K562 (cell line): ENCODE results near the gene ASB6. TPM values are rescaled to one million over a fixed set of nuclear protein-coding genes. Genes with fewer than 3 reads are reported as not detected.
A peak's percentile ranks its signal among the peaks of the same experiment; 100 is the strongest.

Experiments
- AFF1 ChIP-seq, 2 experiments: fragments of 450-650 bp; IDR thresholded peaks; 2 replicates each; pipeline ENCODE4 v1.6.1; 2018; ENCODE audit warnings: mild to moderate bottlenecking in 2 of 2, low read depth in 1 of 2; ENCODE audit not compliant: partially characterized antibody in 2 of 2
- CREM ChIP-seq: IDR thresholded peaks from 2 replicates; pipeline ENCODE4 v1.6.1; 2014; ENCODE audit warnings: antibody characterized with exemption, low read depth
- E2F3 ChIP-seq: fragments of 250-450 bp; sonication (Bioruptor Pico); IDR thresholded peaks from 2 replicates; pipeline ENCODE4 v1.4.0; 2020; ENCODE audit warnings: mild to moderate bottlenecking
- FOS ChIP-seq: IDR thresholded peaks from 3 replicates; pipeline ENCODE4 v1.6.1; 2011; ENCODE audit not compliant: insufficient read length; ENCODE audit errors: extremely low read depth
- HDAC1 ChIP-seq, 2 experiments: fragments of 450-650 bp; IDR thresholded peaks; 2 replicates each; pipeline ENCODE4 v1.6.1; 2016 to 2017; ENCODE audit warnings: inconsistent platforms in 1 of 2, mild to moderate bottlenecking in 1 of 2, moderate library complexity in 1 of 2
- HDAC2 ChIP-seq: fragments of 450-650 bp; IDR thresholded peaks from 2 replicates; pipeline ENCODE4 v1.6.1; 2016; ENCODE audit warnings: mild to moderate bottlenecking
- HLTF ChIP-seq: fragments of 450-650 bp; IDR thresholded peaks from 2 replicates; pipeline ENCODE4 v1.6.1; 2016
- LCOR ChIP-seq: sonication (generic); formaldehyde crosslinking; IDR thresholded peaks from 2 replicates; pipeline ENCODE4 v1.8.0; 2022; ENCODE audit warnings: mild to moderate bottlenecking, missing genetic modification reagents
- MAZ ChIP-seq, 2 experiments: fragments of 450-650 bp in 1 of 2; sonication (generic) in 1 of 2; formaldehyde crosslinking; IDR thresholded peaks in 1 of 2; conservative IDR thresholded peaks in 1 of 2; 2 replicates each; pipeline versions ENCODE4 v1.4.0 to v1.5.0; 2020; ENCODE audit warnings: mild to moderate bottlenecking in 1 of 2, missing genetic modification reagents in 1 of 2
- MTA1 ChIP-seq: fragments of 450-650 bp; IDR thresholded peaks from 2 replicates; pipeline ENCODE4 v1.6.1; 2017; ENCODE audit warnings: borderline replicate concordance
- PML ChIP-seq: IDR thresholded peaks from 2 replicates; pipeline ENCODE4 v1.6.1; 2012; ENCODE audit warnings: low read length, inconsistent platforms
- SIN3B ChIP-seq: fragments of 450-650 bp; IDR thresholded peaks from 2 replicates; pipeline ENCODE4 v1.6.1; 2017; ENCODE audit warnings: low read depth, mild to moderate bottlenecking, moderate library complexity
- SRSF1 ChIP-seq: fragments of 200-400 bp; formaldehyde crosslinking; IDR thresholded peaks from 2 replicates; pipeline ENCODE4 v1.6.1; 2017; ENCODE audit warnings: mild to moderate bottlenecking, low read depth, low read length, moderate library complexity
- TFAM ChIP-seq: fragments of 250-450 bp; sonication (Bioruptor Pico); conservative IDR thresholded peaks from 2 replicates; pipeline ENCODE4 v1.5.0; 2021; ENCODE audit warnings: mild to moderate bottlenecking, moderate library complexity
- ZFX ChIP-seq: sonication (generic); formaldehyde crosslinking; IDR thresholded peaks from 2 replicates; pipeline ENCODE4 v1.8.0; 2022; ENCODE audit warnings: mild to moderate bottlenecking, missing genetic modification reagents, moderate library complexity
- ZNF217 ChIP-seq: sonication (generic); formaldehyde crosslinking; IDR thresholded peaks from 2 replicates; pipeline ENCODE4 v1.8.0; 2022; ENCODE audit warnings: mild to moderate bottlenecking, missing genetic modification reagents
- ZNF311 ChIP-seq: fragments of 250-450 bp; sonication (Bioruptor Pico); IDR thresholded peaks from 2 replicates; pipeline ENCODE4 v1.4.0; 2020; ENCODE audit warnings: mild to moderate bottlenecking, moderate library complexity
- ZNF395 ChIP-seq: fragments of 200-800 bp; sonication (Bioruptor generic); IDR thresholded peaks from 2 replicates; pipeline ENCODE4 v1.6.1; 2017; ENCODE audit warnings: missing genetic modification characterization, missing compliant biosample characterization
- ZNF586 ChIP-seq: fragments of 450-650 bp; formaldehyde crosslinking; conservative IDR thresholded peaks from 2 replicates; pipeline ENCODE4 v1.4.0; 2020; ENCODE audit warnings: mild to moderate bottlenecking, moderate library complexity
- polyA plus RNA-seq, 8 experiments: library from polyadenylated mRNA; depleted of rRNA in 4 of 8; stranded (reverse) in 5 of 8; unstranded in 3 of 8; fragments of >200 nt; fragmentation: Nextera tagmentation in 2 of 8; fragmentation: Illumina TruSeq in 1 of 8; extraction: Ambion mirVana in 2 of 8; extraction: Trizol in 1 of 8; gene quantifications; 2 replicates each; pipeline versions ENCODE4 v1.2.1 to v1.2.3, GENCODE V29; 2011 to 2014; ENCODE audit warnings: inconsistent platforms in 1 of 8, missing spikeins in 1 of 8
- total RNA-seq, 7 experiments: library from RNA; depleted of rRNA in 6 of 7; stranded (reverse); fragments of >200 nt in 6 of 7; fragmentation: Illumina TruSeq in 2 of 7; extraction: Trizol in 2 of 7; gene quantifications; 2 replicates each; pipeline versions ENCODE4 v1.2.1 to v1.2.3, GENCODE V29; 2011 to 2021; ENCODE audit warnings: low replicate concordance in 1 of 7
- TF ChIP-seq, protein P1 (sequence below): fragments of 450-650 bp; formaldehyde crosslinking; IDR thresholded peaks from 2 replicates; pipeline ENCODE4 v1.4.0; 2020; ENCODE audit warnings: mild to moderate bottlenecking
- TF ChIP-seq, protein P2 (sequence below): fragments of 450-650 bp; formaldehyde crosslinking; IDR thresholded peaks from 2 replicates; pipeline ENCODE4 v1.4.0; 2022; ENCODE audit warnings: missing genetic modification characterization

Gene ASB6
- total and polyA plus RNA-seq, 9 of the 15 experiments (the other 6 are each of a cell fraction or from before 2014, with no cell fraction given): 0.92 to 17.8 (median 11.3) TPM

DNA sequence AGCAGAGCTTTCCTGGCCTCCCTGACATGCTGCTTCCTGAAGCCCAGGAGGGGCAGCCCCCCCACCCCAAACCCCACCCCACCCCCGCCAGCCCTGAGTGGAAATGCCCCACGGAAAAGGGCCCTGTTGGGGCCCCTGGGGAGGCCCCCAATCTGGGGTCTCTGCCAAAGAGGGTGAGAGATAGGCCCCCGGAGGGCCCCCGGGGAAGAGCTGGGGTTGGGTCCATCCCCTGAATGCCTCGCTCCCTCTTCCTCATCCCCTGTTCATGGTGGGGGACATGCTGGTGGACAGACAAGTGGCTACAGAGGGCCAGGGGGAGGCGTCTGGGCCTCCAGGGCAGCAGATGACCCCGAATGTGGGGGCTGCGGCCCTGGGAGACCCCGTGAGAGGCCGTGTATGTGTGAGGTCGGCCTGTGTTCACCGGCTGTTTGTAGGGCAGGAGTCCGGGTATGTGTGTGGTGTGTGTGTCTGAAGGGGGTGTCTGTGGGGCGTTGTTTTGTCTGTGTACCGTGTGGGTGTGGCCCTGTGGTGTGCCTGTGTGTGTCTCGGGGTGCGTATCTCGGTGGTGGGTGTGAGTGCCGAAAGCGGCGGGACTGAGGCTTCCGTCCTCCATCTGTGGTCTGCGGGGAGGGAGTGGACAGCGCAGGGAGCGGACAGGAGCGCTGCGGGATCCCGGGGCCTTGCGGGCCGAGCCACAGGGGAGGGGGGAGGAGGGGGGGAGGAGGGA is 32.3 kb downstream of the ASB6 start (continued):
- TF ChIP-seq AFF1 (IDR thresholded peaks at IDR 0.05; ENCODE audit: low read depth in 1 of 2, partially characterized antibody in 2 of 2) (peak; percentile 26 to 76), HDAC1 (IDR thresholded peaks at IDR 0.05) (peak in 1 of 2 experiments; percentile 73; a peak in 2 of 4 replicates), FOS (no peak), PML (no peak), HDAC2 (peak; percentile 16; the same call in 1 of the 2 replicates), ZNF586 (CRISPR knock-in tag) (no peak), TFAM (CRISPR knock-in tag) (no peak), SIN3B (no peak), MTA1 (peak; percentile 67; the same call in 1 of the 2 replicates), CREM (no peak), MAZ (CRISPR knock-in tag; conservative IDR thresholded peaks at IDR 0.05 in 1 of 2, IDR thresholded peaks at IDR 0.05 in 1 of 2) (peak in 1 of 2 experiments; percentile 8; a peak in 1 of 4 replicates), ZNF395 (0 out of 2 replicates have a peak, but pooled peaks have one; percentile 13), LCOR (CRISPR knock-in tag) (no peak), E2F3 (no peak), ZNF311 (no peak), SRSF1 (no peak), ZFX (CRISPR knock-in tag) (peak; percentile 48; the same call in 1 of the 2 replicates), HLTF (0 out of 2 replicates have a peak, but pooled peaks have one; percentile 38), ZNF217 (CRISPR knock-in tag) (no peak)
- TF ChIP-seq, protein P1, sequence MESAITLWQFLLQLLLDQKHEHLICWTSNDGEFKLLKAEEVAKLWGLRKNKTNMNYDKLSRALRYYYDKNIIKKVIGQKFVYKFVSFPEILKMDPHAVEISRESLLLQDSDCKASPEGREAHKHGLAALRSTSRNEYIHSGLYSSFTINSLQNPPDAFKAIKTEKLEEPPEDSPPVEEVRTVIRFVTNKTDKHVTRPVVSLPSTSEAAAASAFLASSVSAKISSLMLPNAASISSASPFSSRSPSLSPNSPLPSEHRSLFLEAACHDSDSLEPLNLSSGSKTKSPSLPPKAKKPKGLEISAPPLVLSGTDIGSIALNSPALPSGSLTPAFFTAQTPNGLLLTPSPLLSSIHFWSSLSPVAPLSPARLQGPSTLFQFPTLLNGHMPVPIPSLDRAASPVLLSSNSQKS (CRISPR knock-in tag): no peak
- TF ChIP-seq, protein P2, sequence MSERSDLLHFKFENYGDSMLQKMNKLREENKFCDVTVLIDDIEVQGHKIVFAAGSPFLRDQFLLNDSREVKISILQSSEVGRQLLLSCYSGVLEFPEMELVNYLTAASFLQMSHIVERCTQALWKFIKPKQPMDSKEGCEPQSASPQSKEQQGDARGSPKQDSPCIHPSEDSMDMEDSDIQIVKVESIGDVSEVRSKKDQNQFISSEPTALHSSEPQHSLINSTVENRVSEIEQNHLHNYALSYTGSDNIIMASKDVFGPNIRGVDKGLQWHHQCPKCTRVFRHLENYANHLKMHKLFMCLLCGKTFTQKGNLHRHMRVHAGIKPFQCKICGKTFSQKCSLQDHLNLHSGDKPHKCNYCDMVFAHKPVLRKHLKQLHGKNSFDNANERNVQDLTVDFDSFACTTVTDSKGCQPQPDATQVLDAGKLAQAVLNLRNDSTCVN (CRISPR knock-in tag): 0 out of 2 replicates have a peak, but pooled peaks have one; percentile 14
